Measurements from ENCODE around the gene RERE. TPM values are rescaled to one million over a fixed set of nuclear protein-coding genes. Genes with fewer than 3 reads are reported as not detected.

The RERE gene
- total RNA-seq, 1 experiment from 2014 or later, result 55.2 TPM

- Histone ChIP-seq H4K20me1 (ENCODE audit: insufficient read depth, low read depth, low read length) (peaks cover 51% of the 10 kb centered on the region; the same call in 1 of the 2 replicates), H2AFZ (ENCODE audit: low read length) (no peak overlapping the region), H3K9ac (ENCODE audit: low read length) (no peak overlapping the region), H3K36me3 (ENCODE audit: insufficient read depth, low read length) (no peaks in the 10 kb centered on the region), H3K9me3 (ENCODE audit: low read length) (no peaks in the 10 kb centered on the region), H3K4me2 (ENCODE audit: low read depth, low read length, poor library complexity, severe bottlenecking) (no peak overlapping the region), H3K27ac (ENCODE audit: low read length) (no peak overlapping the region), H3K27me3 (ENCODE audit: low read length) (no peaks in the 10 kb centered on the region), H3K79me2 (ENCODE audit: low read length) (no peaks in the 10 kb centered on the region), H3K4me3 (ENCODE audit: low read length) (no peak overlapping the region), H3K9me2 (replicated peaks; ENCODE audit: insufficient read depth, low read length) (no peaks in the 10 kb centered on the region), H3K4me1 (ENCODE audit: low read length) (peaks cover 26% of the 10 kb centered on the region)
- no peak for DNase-seq
Observed at GRCh38 chr1:8660411-8660828, 157.0 kb downstream of the RERE start.

GRCh38 chr1:8659593-8659992, 157.8 kb downstream of the RERE start:
- no peaks in the 10 kb centered on the region for H3K9me2 ChIP-seq (replicated peaks; ENCODE audit: insufficient read depth, low read length)
- H3K27ac ChIP-seq (ENCODE audit: low read length), result no peak overlapping the region
- H3K4me3 ChIP-seq (ENCODE audit: low read length), result no peak overlapping the region
- no peaks in the 10 kb centered on the region for H3K9me3 ChIP-seq (ENCODE audit: low read length)
- H3K4me1 ChIP-seq (ENCODE audit: low read length), result peaks cover 26% of the 10 kb centered on the region
- DNase-seq, result no peak
- H2AFZ ChIP-seq (ENCODE audit: low read length), result no peak overlapping the region
- peaks cover 42% of the 10 kb centered on the region; the same call in 1 of the 2 replicates for H4K20me1 ChIP-seq (ENCODE audit: insufficient read depth, low read depth, low read length)
- H3K27me3 ChIP-seq (ENCODE audit: low read length), result no peaks in the 10 kb centered on the region
- no peak overlapping the region for H3K9ac ChIP-seq (ENCODE audit: low read length)
- H3K79me2 ChIP-seq (ENCODE audit: low read length), result no peaks in the 10 kb centered on the region
- H3K4me2 ChIP-seq (ENCODE audit: low read depth, low read length, poor library complexity, severe bottlenecking), result no peak overlapping the region
- H3K36me3 ChIP-seq (ENCODE audit: insufficient read depth, low read length), result no peaks in the 10 kb centered on the region

- H4K20me1 ChIP-seq (ENCODE audit: insufficient read depth, low read depth, low read length), result peaks cover 7% of the 10 kb centered on the region; the same call in 1 of the 2 replicates
- DNase-seq, result peak; percentile 88
- peak overlapping the region; percentile 64 for H3K4me2 ChIP-seq (ENCODE audit: low read depth, low read length, poor library complexity, severe bottlenecking)
- no peaks in the 10 kb centered on the region for H3K27me3 ChIP-seq (ENCODE audit: low read length)
- H3K4me3 ChIP-seq (ENCODE audit: low read length), result 0 out of 2 replicates have a peak overlapping the region, but pooled peaks have one; percentile 27
- no peak overlapping the region for H3K9ac ChIP-seq (ENCODE audit: low read length)
- H3K79me2 ChIP-seq (ENCODE audit: low read length), result no peaks in the 10 kb centered on the region
- no peaks in the 10 kb centered on the region for H3K36me3 ChIP-seq (ENCODE audit: insufficient read depth, low read length)
- no peaks in the 10 kb centered on the region for H3K9me3 ChIP-seq (ENCODE audit: low read length)
- no peak overlapping the region for H2AFZ ChIP-seq (ENCODE audit: low read length)
- peaks cover 32% of the 10 kb centered on the region for H3K4me1 ChIP-seq (ENCODE audit: low read length)
- no peak overlapping the region for H3K27ac ChIP-seq (ENCODE audit: low read length)
- no peaks in the 10 kb centered on the region for H3K9me2 ChIP-seq (replicated peaks; ENCODE audit: insufficient read depth, low read length)
Observed at GRCh38 chr1:8653878-8654277, 163.6 kb downstream of the RERE start.

- H3K4me3 ChIP-seq (ENCODE audit: low read length), result no peak overlapping the region
- no peak overlapping the region for H3K27ac ChIP-seq (ENCODE audit: low read length)
- H3K9me3 ChIP-seq (ENCODE audit: low read length), result no peaks in the 10 kb centered on the region
- H3K79me2 ChIP-seq (ENCODE audit: low read length), result no peaks in the 10 kb centered on the region
- no peak overlapping the region for H3K9ac ChIP-seq (ENCODE audit: low read length)
- DNase-seq, result no peak
- no peaks in the 10 kb centered on the region for H3K9me2 ChIP-seq (replicated peaks; ENCODE audit: insufficient read depth, low read length)
- no peaks in the 10 kb centered on the region for H3K27me3 ChIP-seq (ENCODE audit: low read length)
- peaks cover 32% of the 10 kb centered on the region for H3K4me1 ChIP-seq (ENCODE audit: low read length)
- H4K20me1 ChIP-seq (ENCODE audit: insufficient read depth, low read depth, low read length), result peaks cover 13% of the 10 kb centered on the region; the same call in 1 of the 2 replicates
- H3K4me2 ChIP-seq (ENCODE audit: low read depth, low read length, poor library complexity, severe bottlenecking), result peak overlapping the region; percentile 64
- no peaks in the 10 kb centered on the region for H3K36me3 ChIP-seq (ENCODE audit: insufficient read depth, low read length)
- no peak overlapping the region for H2AFZ ChIP-seq (ENCODE audit: low read length)
Observed at GRCh38 chr1:8652467-8653046, 164.9 kb downstream of the RERE start.

- no peaks in the 10 kb centered on the region for H3K9me3 ChIP-seq (ENCODE audit: low read length)
- peaks cover 13% of the 10 kb centered on the region; the same call in 1 of the 2 replicates for H4K20me1 ChIP-seq (ENCODE audit: insufficient read depth, low read depth, low read length)
- H3K9ac ChIP-seq (ENCODE audit: low read length), result no peak overlapping the region
- H3K36me3 ChIP-seq (ENCODE audit: insufficient read depth, low read length), result no peaks in the 10 kb centered on the region
- no peak for DNase-seq
- H3K4me3 ChIP-seq (ENCODE audit: low read length), result no peak overlapping the region
- no peaks in the 10 kb centered on the region for H3K79me2 ChIP-seq (ENCODE audit: low read length)
- H2AFZ ChIP-seq (ENCODE audit: low read length), result no peak overlapping the region
- H3K9me2 ChIP-seq (replicated peaks; ENCODE audit: insufficient read depth, low read length), result no peaks in the 10 kb centered on the region
- no peak overlapping the region for H3K4me2 ChIP-seq (ENCODE audit: low read depth, low read length, poor library complexity, severe bottlenecking)
- no peaks in the 10 kb centered on the region for H3K27me3 ChIP-seq (ENCODE audit: low read length)
- peaks cover 32% of the 10 kb centered on the region for H3K4me1 ChIP-seq (ENCODE audit: low read length)
- H3K27ac ChIP-seq (ENCODE audit: low read length), result no peak overlapping the region
Observed at GRCh38 chr1:8651962-8652361, 165.5 kb downstream of the RERE start.

GRCh38 chr1:8651236-8651890, 166.1 kb downstream of the RERE start:
- DNase-seq, result no peak
- no peaks in the 10 kb centered on the region for H3K79me2 ChIP-seq (ENCODE audit: low read length)
- H4K20me1 ChIP-seq (ENCODE audit: insufficient read depth, low read depth, low read length), result peaks cover 13% of the 10 kb centered on the region; the same call in 1 of the 2 replicates
- H3K9ac ChIP-seq (ENCODE audit: low read length), result no peak overlapping the region
- H3K9me2 ChIP-seq (replicated peaks; ENCODE audit: insufficient read depth, low read length), result no peaks in the 10 kb centered on the region
- no peak overlapping the region for H3K4me2 ChIP-seq (ENCODE audit: low read depth, low read length, poor library complexity, severe bottlenecking)
- H3K4me3 ChIP-seq (ENCODE audit: low read length), result no peak overlapping the region
- H2AFZ ChIP-seq (ENCODE audit: low read length), result no peak overlapping the region
- H3K27me3 ChIP-seq (ENCODE audit: low read length), result no peaks in the 10 kb centered on the region
- no peaks in the 10 kb centered on the region for H3K36me3 ChIP-seq (ENCODE audit: insufficient read depth, low read length)
- no peaks in the 10 kb centered on the region for H3K9me3 ChIP-seq (ENCODE audit: low read length)
- no peak overlapping the region for H3K27ac ChIP-seq (ENCODE audit: low read length)
- H3K4me1 ChIP-seq (ENCODE audit: low read length), result peaks cover 32% of the 10 kb centered on the region

- Histone ChIP-seq H3K27me3 (ENCODE audit: low read length) (no peaks in the 10 kb centered on the region), H3K4me2 (ENCODE audit: low read depth, low read length, poor library complexity, severe bottlenecking) (no peak overlapping the region), H3K27ac (ENCODE audit: low read length) (no peak overlapping the region), H3K79me2 (ENCODE audit: low read length) (no peaks in the 10 kb centered on the region), H3K36me3 (ENCODE audit: insufficient read depth, low read length) (no peaks in the 10 kb centered on the region), H2AFZ (ENCODE audit: low read length) (no peak overlapping the region), H4K20me1 (ENCODE audit: insufficient read depth, low read depth, low read length) (peaks cover 20% of the 10 kb centered on the region; the same call in 1 of the 2 replicates), H3K9me2 (replicated peaks; ENCODE audit: insufficient read depth, low read length) (no peaks in the 10 kb centered on the region), H3K9ac (ENCODE audit: low read length) (no peak overlapping the region), H3K9me3 (ENCODE audit: low read length) (no peaks in the 10 kb centered on the region), H3K4me1 (ENCODE audit: low read length) (peaks cover 44% of the 10 kb centered on the region), H3K4me3 (ENCODE audit: low read length) (no peak overlapping the region)
- DNase-seq, result no peak
Observed at GRCh38 chr1:8649875-8650274, 167.6 kb downstream of the RERE start.

GRCh38 chr1:8649027-8649426, 168.4 kb downstream of the RERE start:
- H2AFZ ChIP-seq (ENCODE audit: low read length), result no peak overlapping the region
- H4K20me1 ChIP-seq (ENCODE audit: insufficient read depth, low read depth, low read length), result peaks cover 28% of the 10 kb centered on the region; the same call in 1 of the 2 replicates

More at GRCh38 chr1:8649027-8649426, 168.4 kb downstream of the RERE start:
- Histone ChIP-seq H3K9me3 (ENCODE audit: low read length) (no peaks in the 10 kb centered on the region), H3K9me2 (replicated peaks; ENCODE audit: insufficient read depth, low read length) (no peaks in the 10 kb centered on the region), H3K9ac (ENCODE audit: low read length) (no peak overlapping the region), H3K79me2 (ENCODE audit: low read length) (no peaks in the 10 kb centered on the region), H3K4me2 (ENCODE audit: low read depth, low read length, poor library complexity, severe bottlenecking) (no peak overlapping the region), H3K27ac (ENCODE audit: low read length) (no peak overlapping the region), H3K27me3 (ENCODE audit: low read length) (no peaks in the 10 kb centered on the region), H3K4me1 (ENCODE audit: low read length) (peaks cover 48% of the 10 kb centered on the region), H3K4me3 (ENCODE audit: low read length) (no peak overlapping the region), H3K36me3 (ENCODE audit: insufficient read depth, low read length) (no peaks in the 10 kb centered on the region)
- no peak for DNase-seq

Measured in Karpas-422 (cell line).